GM08714 (cell line): ENCODE measurements around the gene ZNF593.
A peak's percentile ranks its signal among the peaks of the same experiment; 100 is the strongest.

Source experiments
- H3K4me3 ChIP-seq: fragments of 200-500 bp; sonication (Bioruptor generic); 2 replicates; pipeline ENCODE4 v1.5.1; 2014; ENCODE audit warnings: mild to moderate bottlenecking, low read length, inconsistent platforms
- ZNF274 ChIP-seq: IDR thresholded peaks from 2 replicates; pipeline ENCODE4 v1.6.1; 2012; ENCODE audit warnings: mild to moderate bottlenecking, low read depth, low read length

Gene ZNF593

DNA sequence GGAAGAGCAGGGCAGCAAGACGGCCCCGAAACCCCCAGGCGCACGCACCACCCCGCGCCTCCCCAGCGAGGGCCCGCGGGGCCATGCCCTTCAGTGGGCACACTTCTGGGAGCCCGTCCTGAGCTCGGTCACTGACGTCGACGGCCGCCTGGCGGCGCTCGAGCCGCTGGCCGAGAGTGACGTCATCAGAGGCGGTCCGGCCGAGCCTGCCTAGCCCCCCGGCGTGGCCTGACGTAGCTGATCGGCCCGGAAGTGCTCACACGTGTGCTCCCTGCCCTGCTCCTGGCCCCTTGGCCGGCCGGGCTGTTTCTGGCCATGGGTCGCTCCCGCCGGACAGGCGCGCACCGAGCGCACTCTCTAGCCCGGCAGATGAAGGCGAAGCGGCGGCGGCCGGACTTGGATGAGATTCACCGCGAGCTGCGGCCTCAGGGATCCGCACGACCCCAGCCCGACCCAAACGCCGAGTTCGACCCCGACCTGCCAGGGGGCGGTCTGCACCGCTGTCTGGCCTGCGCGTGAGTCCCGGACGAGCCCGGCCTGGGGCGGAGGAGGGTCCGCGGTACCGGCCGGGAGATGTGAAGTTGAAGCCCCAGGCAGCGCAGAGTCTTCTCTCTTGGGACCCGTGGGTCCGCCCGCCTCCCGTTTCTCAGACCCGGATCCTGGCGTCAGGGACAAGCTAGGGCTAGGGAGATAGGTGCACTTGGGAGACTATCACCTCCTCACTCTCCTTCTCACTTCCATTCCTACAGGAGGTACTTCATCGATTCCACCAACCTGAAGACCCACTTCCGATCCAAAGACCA, at the start of gene ZNF593:
Gene ZNF593, plus strand, starts transcription at position 240 of the 803 bp plus-strand sequence. Its CDS starts 76 bp downstream, at position 316.
- H3K4me3 ChIP-seq: peak within 1 kb of the TSS; percentile 83
- TF ChIP-seq ZNF274: no peak

DNA sequence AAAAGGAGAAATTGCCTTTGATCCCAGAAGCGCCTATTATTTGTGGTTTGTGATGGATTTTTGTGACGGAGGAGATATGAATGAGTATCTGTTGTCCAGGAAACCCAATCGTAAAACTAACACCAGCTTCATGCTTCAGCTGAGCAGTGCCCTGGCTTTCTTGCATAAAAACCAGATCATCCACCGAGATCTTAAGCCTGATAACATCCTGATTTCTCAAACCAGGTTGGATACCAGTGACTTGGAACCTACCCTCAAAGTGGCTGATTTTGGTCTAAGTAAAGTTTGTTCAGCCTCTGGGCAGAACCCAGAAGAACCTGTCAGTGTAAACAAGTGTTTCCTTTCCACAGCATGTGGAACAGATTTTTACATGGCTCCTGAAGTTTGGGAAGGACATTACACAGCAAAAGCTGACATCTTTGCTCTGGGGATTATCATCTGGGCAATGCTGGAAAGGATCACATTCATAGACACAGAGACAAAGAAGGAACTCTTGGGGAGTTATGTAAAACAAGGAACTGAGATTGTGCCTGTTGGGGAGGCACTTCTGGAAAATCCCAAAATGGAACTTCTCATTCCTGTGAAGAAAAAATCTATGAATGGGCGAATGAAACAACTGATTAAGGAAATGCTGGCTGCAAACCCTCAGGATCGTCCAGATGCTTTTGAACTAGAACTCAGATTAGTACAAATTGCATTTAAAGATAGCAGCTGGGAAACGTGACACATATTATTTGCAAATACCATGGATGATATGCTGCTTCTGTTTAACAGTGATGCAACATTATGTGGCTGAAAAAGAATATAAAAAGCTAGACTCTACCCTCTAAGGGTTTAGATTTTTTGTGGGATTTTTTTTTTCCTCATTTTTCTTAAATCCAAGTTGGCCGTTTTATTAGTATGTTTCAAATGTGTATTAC, 47.6 kb upstream of the ZNF593 start:
- H3K4me3 ChIP-seq: no peak overlapping the region
- no peak for TF ChIP-seq ZNF274

DNA sequence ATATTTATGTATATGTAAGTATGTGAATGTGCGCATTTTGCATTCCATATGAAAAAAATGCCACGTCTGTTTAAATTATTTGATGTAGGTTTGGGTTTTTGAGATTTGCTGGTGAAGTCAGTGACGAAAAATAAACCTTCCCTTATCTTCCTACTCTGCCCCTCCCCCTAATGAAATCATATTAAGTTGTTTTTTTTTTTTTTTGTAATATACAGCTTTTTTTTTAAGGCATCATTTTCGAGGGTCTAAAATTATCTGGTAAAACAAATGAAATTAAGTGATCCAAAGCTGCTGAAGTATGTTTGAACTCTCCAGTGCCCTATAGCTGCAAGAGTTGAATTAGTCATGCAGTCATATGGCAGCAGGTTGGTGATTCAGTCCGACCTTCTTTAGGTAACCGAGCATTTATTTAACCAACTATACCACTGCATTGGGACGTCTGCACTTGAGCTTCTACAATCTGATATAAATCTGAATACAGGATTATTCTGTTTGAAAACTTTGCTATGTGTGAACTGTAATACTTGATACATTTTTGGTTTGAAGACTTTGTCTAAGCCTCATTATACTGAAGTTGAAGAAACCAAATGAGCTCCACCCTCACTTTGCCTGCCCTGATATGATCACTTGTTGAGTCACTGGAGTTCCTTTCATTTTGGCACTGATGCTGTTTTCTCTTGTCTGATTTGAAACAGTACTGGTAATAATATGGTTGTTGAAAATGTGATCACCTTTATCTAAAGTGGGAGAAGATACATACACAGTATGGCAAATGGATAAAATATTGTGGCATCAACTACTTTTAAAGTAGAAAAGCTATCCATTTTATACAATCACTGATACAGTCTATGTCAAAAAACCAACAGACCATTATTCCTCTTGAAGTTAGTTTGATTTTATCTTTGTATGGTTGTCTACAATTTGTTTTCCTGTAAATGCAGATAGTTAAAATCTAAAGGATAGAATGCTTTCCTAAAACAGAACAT, 46.4 kb upstream of the ZNF593 start:
- TF ChIP-seq ZNF274: no peak
- no peak overlapping the region for H3K4me3 ChIP-seq

DNA sequence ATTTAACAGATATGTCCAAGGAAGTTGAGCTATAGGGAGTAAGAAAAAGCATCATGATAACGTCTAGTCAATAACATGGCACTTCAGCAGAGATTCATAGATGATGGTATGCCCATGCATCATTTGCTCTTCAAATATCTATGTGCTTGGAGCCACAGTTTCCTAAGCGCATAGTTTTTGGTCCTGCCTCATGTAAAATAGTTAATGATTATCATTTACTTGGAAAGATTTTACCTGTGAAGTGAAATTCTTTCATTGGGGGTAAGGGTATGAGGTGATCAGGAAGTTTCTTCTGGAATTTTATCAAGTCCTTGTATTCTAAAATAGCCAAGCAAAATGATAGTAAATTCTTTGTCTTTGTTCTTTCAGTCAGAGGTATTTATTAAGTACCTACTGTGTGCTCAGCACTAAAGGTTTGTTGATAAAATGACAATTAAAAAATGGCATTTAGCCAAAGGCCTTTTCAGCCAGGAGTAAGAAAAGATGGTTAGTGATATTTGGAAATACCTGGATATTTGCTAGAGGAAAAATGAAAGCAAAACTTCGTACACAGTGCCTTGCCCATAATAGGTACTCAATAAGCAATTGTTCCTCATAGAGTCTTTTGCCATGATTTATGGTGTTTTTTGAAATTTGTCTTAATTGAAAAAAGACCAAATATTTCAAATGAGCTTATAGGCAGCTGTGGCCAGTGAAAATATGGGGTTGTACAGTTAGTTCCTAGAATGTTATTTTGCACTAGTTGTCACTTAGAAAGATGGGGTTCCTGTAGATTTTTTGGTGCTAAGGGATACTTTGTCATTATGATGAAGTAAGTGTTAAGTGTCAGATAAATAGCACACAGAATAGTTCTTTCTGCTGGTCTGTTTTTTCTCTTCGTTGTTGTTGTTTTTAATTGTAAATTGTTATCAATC, 45.0 kb upstream of the ZNF593 start:
- H3K4me3 ChIP-seq: no peak overlapping the region
- TF ChIP-seq ZNF274: no peak

DNA sequence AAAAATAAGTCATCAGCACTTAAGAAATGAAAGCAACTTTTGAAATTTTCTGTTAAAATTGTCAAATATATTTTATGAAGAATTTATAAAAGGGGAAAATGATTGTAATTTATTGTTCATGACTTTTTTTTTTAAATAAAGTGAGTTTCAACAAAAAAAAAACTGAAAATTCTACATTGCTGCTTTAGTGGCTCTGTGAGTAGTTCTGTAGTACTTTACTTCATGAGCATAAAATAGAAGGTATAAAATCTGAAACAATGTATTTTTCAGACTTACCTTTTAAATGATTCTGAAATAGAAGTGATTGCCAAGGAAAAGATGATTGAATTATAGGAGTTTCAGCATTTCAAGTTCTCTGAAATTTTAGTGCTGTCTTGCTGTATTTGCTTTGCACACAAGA, 44.3 kb upstream of the ZNF593 start:
- H3K4me3 ChIP-seq: no peak overlapping the region
- no peak for TF ChIP-seq ZNF274

DNA sequence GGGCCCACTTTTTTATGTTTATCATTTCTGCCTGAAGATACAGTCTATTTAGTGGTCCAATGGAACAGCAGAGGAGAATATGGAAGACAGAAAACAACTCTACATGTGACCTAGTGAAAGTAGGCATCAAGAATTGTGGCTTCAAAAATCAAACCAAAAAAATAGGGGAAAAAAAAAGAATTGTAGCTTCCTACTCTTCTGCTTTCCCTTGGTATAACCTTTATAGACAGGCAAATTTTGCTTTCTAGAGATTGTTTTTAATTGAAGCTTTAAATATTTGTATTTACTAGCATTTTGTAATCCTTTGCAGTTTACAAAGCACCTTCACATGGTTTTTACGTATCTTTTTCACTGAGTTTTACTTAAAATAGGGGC, 43.8 kb upstream of the ZNF593 start:
- H3K4me3 ChIP-seq: no peak overlapping the region
- TF ChIP-seq ZNF274: no peak

DNA sequence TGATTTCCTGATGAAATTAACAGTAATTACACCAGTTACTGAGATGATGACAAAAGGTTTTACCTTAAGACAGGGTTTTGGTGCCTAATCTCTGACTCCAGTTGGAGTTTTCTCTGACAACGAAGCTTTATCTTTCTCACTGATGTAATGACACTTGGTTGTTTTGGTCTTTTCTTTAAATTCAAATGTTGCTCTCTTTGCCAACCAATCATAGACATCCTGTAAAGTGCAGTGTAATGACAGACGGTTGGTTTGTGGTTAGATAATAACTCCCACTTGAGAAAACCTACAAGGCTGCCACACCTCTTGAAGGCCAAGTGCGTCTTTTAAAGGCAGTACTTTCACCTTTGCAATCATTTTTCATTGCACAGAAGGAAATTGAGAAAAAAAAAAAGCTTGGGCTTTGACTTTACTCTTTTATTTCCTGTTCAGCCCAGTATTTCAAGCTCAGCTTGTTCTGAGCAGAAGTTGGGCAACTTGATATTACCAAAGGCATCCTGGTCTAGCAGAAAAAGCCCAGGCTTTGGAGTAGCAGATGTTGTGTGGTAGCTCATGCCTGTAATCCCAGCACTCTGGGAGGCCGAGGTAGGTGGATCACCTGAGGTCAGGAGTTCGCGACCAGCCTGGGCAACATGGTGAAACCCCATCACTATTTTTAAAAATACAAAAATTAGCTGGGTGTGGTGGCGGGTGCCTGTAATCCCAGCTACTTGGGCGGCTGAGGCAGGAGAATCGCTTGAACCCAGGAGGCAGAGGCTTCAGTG, 43.2 kb upstream of the ZNF593 start:
- peak overlapping the region; percentile 46; the same call in 1 of the 2 replicates for H3K4me3 ChIP-seq

DNA sequence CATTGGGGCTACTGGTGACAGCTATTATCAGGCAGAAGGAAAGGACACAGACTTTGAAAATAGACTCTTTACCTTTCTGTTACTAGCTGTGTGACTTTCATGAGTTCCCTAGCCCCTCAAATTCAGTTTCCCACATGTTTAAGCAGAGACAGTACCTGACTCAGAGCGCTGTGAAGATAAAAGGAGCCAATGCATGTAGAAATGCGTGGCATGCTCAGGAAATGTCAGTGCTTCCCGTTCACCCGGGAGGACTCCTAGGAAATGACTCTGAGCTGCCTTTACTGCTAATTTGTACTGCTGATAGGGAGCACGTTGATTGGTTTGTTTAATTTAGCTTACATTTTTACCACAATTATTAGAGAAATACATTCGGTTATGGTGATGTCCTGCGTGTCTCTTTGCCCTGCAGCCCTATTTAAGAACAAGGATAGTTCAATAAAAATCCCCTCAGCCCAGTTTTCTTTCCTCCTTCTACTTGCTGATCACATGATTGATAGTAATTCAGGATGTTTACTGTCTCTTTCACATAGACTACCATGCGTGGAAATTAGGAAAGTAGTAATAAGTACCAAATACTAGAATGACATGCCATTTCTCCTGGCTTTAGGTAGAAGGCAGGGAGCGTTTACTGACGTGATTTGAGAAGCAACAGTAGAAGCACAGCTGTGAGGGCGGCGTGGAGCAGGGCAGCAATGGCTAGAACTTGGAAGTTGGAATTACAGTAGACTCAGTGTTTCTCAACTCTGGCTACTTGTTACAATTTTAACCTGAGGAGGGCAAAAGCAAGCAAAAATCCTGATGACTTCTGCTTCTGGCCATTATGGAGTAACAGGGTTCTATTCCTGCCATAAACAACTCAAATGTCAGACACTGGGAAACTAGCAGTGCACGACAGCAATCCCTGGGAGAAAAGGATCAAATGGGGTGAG, 42.2 kb upstream of the ZNF593 start:
- no peak overlapping the region for H3K4me3 ChIP-seq

More for the DNA sequence above, 43.2 kb upstream of the ZNF593 start:
- no peak for TF ChIP-seq ZNF274

DNA sequence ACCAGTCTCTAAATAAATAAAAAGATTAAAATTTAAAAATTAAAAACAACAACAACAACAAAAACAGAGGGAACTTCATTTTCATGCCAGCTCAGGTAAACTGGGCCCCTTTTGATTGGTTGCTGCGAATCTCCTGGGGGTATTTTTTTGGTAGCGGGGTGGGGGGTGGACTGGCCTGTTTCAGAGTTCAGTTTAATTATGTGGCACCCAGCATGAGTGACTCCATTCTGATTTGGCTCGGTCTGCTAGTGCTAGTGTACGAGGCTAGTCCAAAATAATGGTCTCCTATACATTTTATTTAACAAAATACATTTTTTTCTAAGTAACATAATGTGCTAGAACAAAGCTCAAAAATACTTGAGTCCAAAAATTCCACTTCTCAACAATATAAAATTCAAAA, 39.9 kb upstream of the ZNF593 start:
- H3K4me3 ChIP-seq: no peak overlapping the region
- TF ChIP-seq ZNF274: no peak

More for the DNA sequence above, 42.2 kb upstream of the ZNF593 start:
- TF ChIP-seq ZNF274: no peak

DNA sequence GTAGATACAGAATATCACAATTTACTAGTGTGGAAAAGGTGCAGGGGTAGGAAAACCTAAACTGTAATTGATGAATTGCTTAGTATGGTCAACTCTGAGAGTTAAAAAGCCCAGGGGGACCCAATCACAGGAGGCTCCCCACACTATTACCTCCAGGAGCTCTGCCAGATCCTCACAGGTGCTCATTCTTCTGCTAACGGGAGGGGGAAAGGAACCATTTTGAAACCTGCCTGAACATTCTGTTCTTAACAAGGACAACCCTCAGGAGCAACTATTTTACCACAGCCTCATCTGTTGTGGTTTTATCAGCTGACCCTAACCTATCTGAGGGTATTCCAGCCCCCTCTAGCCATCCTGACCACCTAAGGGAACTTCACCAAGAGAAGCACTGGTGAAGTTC, 39.0 kb upstream of the ZNF593 start:
- TF ChIP-seq ZNF274: no peak

More for the DNA sequence above, 39.0 kb upstream of the ZNF593 start:
- no peak overlapping the region for H3K4me3 ChIP-seq
